DND-41 (cell line): ENCODE data around the gene CCDC192.

ENCODE experiments used
- ATAC-seq: fragments of 200-7000 bp; cut with Tn5 transposase; 3 replicates; pipeline ENCODE4 v1.9.1; 2021; ENCODE audit warnings: low read depth; ENCODE audit not compliant: insufficient read depth
- DNase-seq: peaks from one replicate; pipeline ENCODE4 v3.0.0-alpha.2; 2020
- H2AFZ ChIP-seq: 2 replicates; pipeline ENCODE4 v1.6.0; 2012; ENCODE audit warnings: low read depth, low read length
- H3K27ac ChIP-seq: 2 replicates; pipeline ENCODE4 v1.5.1; 2012; ENCODE audit warnings: low read length, inconsistent platforms
- H3K27me3 ChIP-seq: fragments of 200-600 bp; sonication (generic); 2 replicates; pipeline ENCODE4 v1.6.0; 2012; ENCODE audit warnings: low read length, mild to moderate bottlenecking, inconsistent platforms; ENCODE audit not compliant: insufficient read depth, poor library complexity
- H3K36me3 ChIP-seq: 2 replicates; pipeline ENCODE4 v1.5.1; 2012; ENCODE audit warnings: low read length, inconsistent platforms; ENCODE audit not compliant: insufficient read depth
- H3K4me1 ChIP-seq: 2 replicates; pipeline ENCODE4 v1.5.1; 2012; ENCODE audit warnings: mild to moderate bottlenecking, low read length; ENCODE audit not compliant: insufficient read depth
- H3K4me2 ChIP-seq: 2 replicates; pipeline ENCODE4 v1.6.0; 2012; ENCODE audit warnings: mild to moderate bottlenecking, moderate library complexity, low read length, inconsistent platforms; ENCODE audit not compliant: insufficient read depth
- H3K4me3 ChIP-seq, 2 experiments: fragments of 200-600 bp in 1 of 2; shearing (Covaris generic) in 1 of 2; 2 replicates each; pipeline ENCODE4 v1.5.1; 2012 to 2016; ENCODE audit warnings: inconsistent platforms in 2 of 2, low read length in 2 of 2, mild to moderate bottlenecking in 2 of 2, low read depth in 1 of 2, moderate library complexity in 1 of 2
- H3K79me2 ChIP-seq: 2 replicates; pipeline ENCODE4 v1.6.0; 2012; ENCODE audit warnings: low read length, inconsistent platforms; ENCODE audit not compliant: insufficient read depth
- H3K9ac ChIP-seq: 2 replicates; pipeline ENCODE4 v1.6.0; 2012; ENCODE audit warnings: low read depth, mild to moderate bottlenecking, inconsistent platforms, low read length, moderate library complexity
- H3K9me3 ChIP-seq: 2 replicates; pipeline ENCODE4 v1.5.1; 2012; ENCODE audit warnings: low read length, moderate library complexity, mild to moderate bottlenecking, inconsistent platforms; ENCODE audit not compliant: insufficient read depth, severe bottlenecking
- H4K20me1 ChIP-seq: 2 replicates; pipeline ENCODE4 v1.6.0; 2012; ENCODE audit warnings: low read length; ENCODE audit not compliant: insufficient read depth
- CTCF ChIP-seq: IDR thresholded peaks from 2 replicates; pipeline ENCODE4 v1.5.1; 2012; ENCODE audit warnings: borderline replicate concordance, low read length, moderate library complexity, mild to moderate bottlenecking; ENCODE audit not compliant: poor library complexity, severe bottlenecking; ENCODE audit errors: extremely low read depth
- EZH2 ChIP-seq: IDR thresholded peaks from 3 replicates; pipeline ENCODE4 v1.6.1; 2012; ENCODE audit warnings: borderline replicate concordance, low read depth, mild to moderate bottlenecking, moderate library complexity, low read length, inconsistent platforms; ENCODE audit not compliant: severe bottlenecking

Gene CCDC192

GRCh38 chr5:127979475-127979874 lies 276.3 kb downstream of the CCDC192 start:
- Histone ChIP-seq H3K4me2 (no peak overlapping the region), H3K4me1 (no peaks in the 10 kb centered on the region), H3K36me3 (no peaks in the 10 kb centered on the region), H4K20me1 (no peaks in the 10 kb centered on the region), H3K79me2 (no peaks in the 10 kb centered on the region), H3K9me3 (no peaks in the 10 kb centered on the region), H3K9ac (no peak overlapping the region), H2AFZ (no peak overlapping the region), H3K27ac (no peak overlapping the region), H3K27me3 (no peaks in the 10 kb centered on the region), H3K4me3 (no peak overlapping the region)
- no peak for TF ChIP-seq CTCF
- no peak for TF ChIP-seq EZH2
- DNase-seq, result no peak
- no peak for ATAC-seq

GRCh38 chr5:127980843-127981242 lies 277.7 kb downstream of the CCDC192 start:
- no peaks in the 10 kb centered on the region for H3K9me3 ChIP-seq
- H3K4me1 ChIP-seq, result no peaks in the 10 kb centered on the region
- TF ChIP-seq CTCF (no peak), EZH2 (no peak)
- H3K79me2 ChIP-seq, result no peaks in the 10 kb centered on the region
- H3K27me3 ChIP-seq, result no peaks in the 10 kb centered on the region
- no peak overlapping the region for H3K9ac ChIP-seq
- H3K4me3 ChIP-seq, result no peak overlapping the region
- H4K20me1 ChIP-seq, result no peaks in the 10 kb centered on the region
- H3K4me2 ChIP-seq, result no peak overlapping the region
- H3K27ac ChIP-seq, result no peak overlapping the region
- no peak overlapping the region for H2AFZ ChIP-seq
- H3K36me3 ChIP-seq, result no peaks in the 10 kb centered on the region
- DNase-seq (no peak), ATAC-seq (no peak)

- Histone ChIP-seq H3K4me1 (no peaks in the 10 kb centered on the region), H4K20me1 (no peaks in the 10 kb centered on the region), H3K4me2 (no peak overlapping the region), H3K4me3 (no peak overlapping the region), H3K27ac (no peak overlapping the region), H3K9me3 (no peaks in the 10 kb centered on the region), H3K36me3 (no peaks in the 10 kb centered on the region), H3K79me2 (no peaks in the 10 kb centered on the region), H3K27me3 (no peaks in the 10 kb centered on the region), H2AFZ (no peak overlapping the region), H3K9ac (no peak overlapping the region)
- TF ChIP-seq CTCF, result no peak
- TF ChIP-seq EZH2, result no peak
- DNase-seq (no peak), ATAC-seq (no peak)
Observed at GRCh38 chr5:127981498-127981897, 278.3 kb downstream of the CCDC192 start.

- no peaks in the 10 kb centered on the region for H3K4me1 ChIP-seq
- DNase-seq (no peak), ATAC-seq (no peak)
- TF ChIP-seq CTCF, result no peak
- no peak overlapping the region for H3K27ac ChIP-seq
- no peaks in the 10 kb centered on the region for H3K36me3 ChIP-seq
- no peaks in the 10 kb centered on the region for H3K79me2 ChIP-seq
- H3K27me3 ChIP-seq, result no peaks in the 10 kb centered on the region
- H3K9ac ChIP-seq, result no peak overlapping the region
- no peak overlapping the region for H3K4me2 ChIP-seq
- no peak overlapping the region for H3K4me3 ChIP-seq
- H2AFZ ChIP-seq, result no peak overlapping the region
- H4K20me1 ChIP-seq, result no peaks in the 10 kb centered on the region
- H3K9me3 ChIP-seq, result no peaks in the 10 kb centered on the region
Observed at GRCh38 chr5:127985811-127986325, 282.7 kb downstream of the CCDC192 start.
